ENCODE measurements around the gene NR3C2.

Gene NR3C2

DNA sequence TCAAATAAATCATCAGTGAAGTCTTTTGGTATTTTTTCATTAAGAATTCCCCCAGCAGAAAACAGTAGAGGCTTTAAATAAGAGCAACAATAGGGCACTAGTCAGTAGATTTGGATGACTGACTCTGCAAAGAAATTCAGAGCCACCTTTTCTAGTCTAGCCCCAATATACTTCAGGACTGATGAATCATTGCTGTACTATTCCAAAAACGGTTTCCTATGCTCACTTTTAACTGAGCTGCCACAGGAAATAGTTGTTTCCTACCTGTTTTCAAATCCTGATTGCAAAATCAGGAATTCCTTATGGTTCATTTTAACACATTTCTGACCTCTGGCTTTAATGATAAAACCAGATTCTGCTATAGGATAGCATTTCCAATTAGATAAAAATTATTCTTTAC is 171.6 kb downstream of the NR3C2 start:
- H2AFZ ChIP-seq (ENCODE audit: low read depth, low read length, severe bottlenecking): no peak overlapping the region
- no peaks in the 10 kb centered on the region for H3K9me2 ChIP-seq (replicated peaks; ENCODE audit: insufficient read depth, low read length)
- no peak overlapping the region for H3K4me2 ChIP-seq (ENCODE audit: low read depth, low read length, poor library complexity, severe bottlenecking)
- no peaks in the 10 kb centered on the region for H3K79me2 ChIP-seq (ENCODE audit: insufficient read depth, low read length)
- no peaks in the 10 kb centered on the region for H3K9me3 ChIP-seq (ENCODE audit: insufficient read depth, low read length)
- H3K27ac ChIP-seq (ENCODE audit: low read depth, low read length): no peak overlapping the region
- no peaks in the 10 kb centered on the region for H3F3A ChIP-seq (ENCODE audit: insufficient read depth)
- H3K36me3 ChIP-seq (ENCODE audit: low read length): no peaks in the 10 kb centered on the region
- no peaks in the 10 kb centered on the region for H3K27me3 ChIP-seq (ENCODE audit: low read length)
- H3K4me3 ChIP-seq (ENCODE audit: insufficient read depth, low read length, poor library complexity, severe bottlenecking): no peak overlapping the region
- no peaks in the 10 kb centered on the region for H4K20me1 ChIP-seq (ENCODE audit: low read depth, low read length)
- TF ChIP-seq EZH2phosphoT487 (conservative IDR thresholded peaks at IDR 0.05; ENCODE audit: low read length): no peak
- TF ChIP-seq, protein P1, sequence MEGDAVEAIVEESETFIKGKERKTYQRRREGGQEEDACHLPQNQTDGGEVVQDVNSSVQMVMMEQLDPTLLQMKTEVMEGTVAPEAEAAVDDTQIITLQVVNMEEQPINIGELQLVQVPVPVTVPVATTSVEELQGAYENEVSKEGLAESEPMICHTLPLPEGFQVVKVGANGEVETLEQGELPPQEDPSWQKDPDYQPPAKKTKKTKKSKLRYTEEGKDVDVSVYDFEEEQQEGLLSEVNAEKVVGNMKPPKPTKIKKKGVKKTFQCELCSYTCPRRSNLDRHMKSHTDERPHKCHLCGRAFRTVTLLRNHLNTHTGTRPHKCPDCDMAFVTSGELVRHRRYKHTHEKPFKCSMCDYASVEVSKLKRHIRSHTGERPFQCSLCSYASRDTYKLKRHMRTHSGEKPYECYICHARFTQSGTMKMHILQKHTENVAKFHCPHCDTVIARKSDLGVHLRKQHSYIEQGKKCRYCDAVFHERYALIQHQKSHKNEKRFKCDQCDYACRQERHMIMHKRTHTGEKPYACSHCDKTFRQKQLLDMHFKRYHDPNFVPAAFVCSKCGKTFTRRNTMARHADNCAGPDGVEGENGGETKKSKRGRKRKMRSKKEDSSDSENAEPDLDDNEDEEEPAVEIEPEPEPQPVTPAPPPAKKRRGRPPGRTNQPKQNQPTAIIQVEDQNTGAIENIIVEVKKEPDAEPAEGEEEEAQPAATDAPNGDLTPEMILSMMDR (IDR thresholded peaks at IDR 0.05; ENCODE audit: insufficient read depth, low read length, poor library complexity, severe bottlenecking): no peak
- H3K9ac ChIP-seq (ENCODE audit: low read length): no peak overlapping the region

DNA sequence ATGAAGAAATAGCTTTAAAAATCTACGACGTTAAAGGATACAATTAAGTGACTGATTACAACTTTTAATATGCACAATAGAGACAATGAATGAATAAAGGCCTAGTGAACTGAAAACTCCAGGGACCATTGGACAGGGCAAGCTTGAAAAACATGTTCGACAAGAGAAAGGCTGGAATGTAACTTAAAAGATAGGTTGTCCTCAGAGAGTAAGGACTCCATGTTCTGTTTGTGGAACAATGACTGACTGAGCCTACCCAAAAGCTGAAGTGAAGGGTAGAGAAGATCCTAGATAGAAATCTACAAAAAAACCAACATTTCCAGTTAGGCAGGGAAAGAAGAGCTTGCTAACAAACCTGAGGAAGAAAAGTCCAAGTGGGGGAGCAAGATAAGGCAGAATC is 173.4 kb downstream of the NR3C2 start:
- H2AFZ ChIP-seq (ENCODE audit: low read depth, low read length, severe bottlenecking): no peak overlapping the region
- no peak overlapping the region for H3K9ac ChIP-seq (ENCODE audit: low read length)
- H3K4me3 ChIP-seq (ENCODE audit: insufficient read depth, low read length, poor library complexity, severe bottlenecking): no peak overlapping the region
- H3K27ac ChIP-seq (ENCODE audit: low read depth, low read length): no peak overlapping the region
- TF ChIP-seq EZH2phosphoT487 (conservative IDR thresholded peaks at IDR 0.05; ENCODE audit: low read length): no peak
- TF ChIP-seq, protein P1 (IDR thresholded peaks at IDR 0.05; ENCODE audit: insufficient read depth, low read length, poor library complexity, severe bottlenecking): no peak
- H3F3A ChIP-seq (ENCODE audit: insufficient read depth): no peaks in the 10 kb centered on the region
- H3K9me3 ChIP-seq (ENCODE audit: insufficient read depth, low read length): no peaks in the 10 kb centered on the region
- H3K36me3 ChIP-seq (ENCODE audit: low read length): no peaks in the 10 kb centered on the region
- H3K9me2 ChIP-seq (replicated peaks; ENCODE audit: insufficient read depth, low read length): no peaks in the 10 kb centered on the region
- no peaks in the 10 kb centered on the region for H4K20me1 ChIP-seq (ENCODE audit: low read depth, low read length)
- H3K27me3 ChIP-seq (ENCODE audit: low read length): no peaks in the 10 kb centered on the region
- H3K79me2 ChIP-seq (ENCODE audit: insufficient read depth, low read length): no peaks in the 10 kb centered on the region
- H3K4me2 ChIP-seq (ENCODE audit: low read depth, low read length, poor library complexity, severe bottlenecking): no peak overlapping the region

DNA sequence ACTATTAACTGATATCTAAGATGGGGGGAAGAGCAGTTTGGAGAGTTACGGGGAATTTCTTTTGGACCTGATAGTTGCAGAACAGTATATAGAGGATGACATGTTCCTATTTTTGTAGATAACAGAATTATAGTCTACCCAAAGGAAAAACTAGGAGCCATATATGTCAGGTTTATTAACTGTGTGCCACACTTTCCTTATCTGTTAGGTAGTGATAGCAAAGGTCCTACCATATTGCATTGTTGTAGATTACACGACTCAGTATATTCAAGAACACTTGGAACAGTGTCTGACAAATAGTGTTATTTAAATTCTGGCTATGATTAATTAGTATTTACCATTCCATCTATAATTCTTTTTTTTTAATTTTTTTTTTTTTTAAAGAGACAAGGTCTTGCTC is 175.3 kb downstream of the NR3C2 start:
- TF ChIP-seq EZH2phosphoT487 (conservative IDR thresholded peaks at IDR 0.05; ENCODE audit: low read length): no peak
- TF ChIP-seq, protein P1 (IDR thresholded peaks at IDR 0.05; ENCODE audit: insufficient read depth, low read length, poor library complexity, severe bottlenecking): no peak
- no peaks in the 10 kb centered on the region for H4K20me1 ChIP-seq (ENCODE audit: low read depth, low read length)
- H3K79me2 ChIP-seq (ENCODE audit: insufficient read depth, low read length): no peaks in the 10 kb centered on the region
- no peak overlapping the region for H3K27ac ChIP-seq (ENCODE audit: low read depth, low read length)
- no peaks in the 10 kb centered on the region for H3F3A ChIP-seq (ENCODE audit: insufficient read depth)
- H3K36me3 ChIP-seq (ENCODE audit: low read length): no peaks in the 10 kb centered on the region
- H3K27me3 ChIP-seq (ENCODE audit: low read length): no peaks in the 10 kb centered on the region
- no peaks in the 10 kb centered on the region for H3K9me2 ChIP-seq (replicated peaks; ENCODE audit: insufficient read depth, low read length)
- H2AFZ ChIP-seq (ENCODE audit: low read depth, low read length, severe bottlenecking): no peak overlapping the region
- no peaks in the 10 kb centered on the region for H3K9me3 ChIP-seq (ENCODE audit: insufficient read depth, low read length)
- no peak overlapping the region for H3K4me2 ChIP-seq (ENCODE audit: low read depth, low read length, poor library complexity, severe bottlenecking)
- H3K4me3 ChIP-seq (ENCODE audit: insufficient read depth, low read length, poor library complexity, severe bottlenecking): no peak overlapping the region
- H3K9ac ChIP-seq (ENCODE audit: low read length): no peak overlapping the region
